ENCODE data around the gene SLC17A1. TPM values are rescaled to one million over a fixed set of nuclear protein-coding genes. Genes with fewer than 3 reads are reported as not detected.

Gene SLC17A1
- total and polyA plus RNA-seq, 2 of the 13 experiments (the other 11 are each of a cell fraction or from before 2014, with no cell fraction given): 0.09 to 2.1 TPM

DNA sequence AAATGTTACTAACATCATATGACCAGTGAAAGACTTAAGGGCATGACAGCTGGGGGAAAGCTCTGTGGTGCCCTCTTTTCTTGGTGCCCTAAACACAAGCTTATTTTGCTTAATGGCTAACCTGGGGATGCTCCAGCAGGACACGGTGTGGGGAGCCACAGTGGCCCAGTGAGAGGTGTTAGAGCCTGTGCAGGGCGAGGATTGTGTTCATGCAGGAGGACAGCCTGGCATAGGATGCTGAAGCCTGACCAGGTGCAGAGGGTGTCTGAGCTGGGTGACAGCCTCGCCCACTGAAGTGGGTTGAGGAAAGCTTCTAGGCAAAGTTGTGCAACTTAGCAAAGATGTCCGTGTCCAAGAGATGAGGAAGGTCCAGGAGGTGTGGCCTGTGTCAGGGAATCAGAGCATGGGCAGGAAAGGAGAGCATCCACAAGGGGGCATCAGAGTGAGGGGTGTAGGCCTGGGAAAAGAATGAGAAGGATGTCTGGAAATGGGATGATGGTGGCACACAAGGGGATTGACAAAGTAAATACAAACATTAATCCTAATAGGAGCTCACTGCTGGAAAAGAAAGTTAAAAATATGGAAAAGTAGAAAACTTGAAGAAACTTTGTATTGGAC, 43.4 kb downstream of the SLC17A1 start (continued):
- TF ChIP-seq, protein P1, sequence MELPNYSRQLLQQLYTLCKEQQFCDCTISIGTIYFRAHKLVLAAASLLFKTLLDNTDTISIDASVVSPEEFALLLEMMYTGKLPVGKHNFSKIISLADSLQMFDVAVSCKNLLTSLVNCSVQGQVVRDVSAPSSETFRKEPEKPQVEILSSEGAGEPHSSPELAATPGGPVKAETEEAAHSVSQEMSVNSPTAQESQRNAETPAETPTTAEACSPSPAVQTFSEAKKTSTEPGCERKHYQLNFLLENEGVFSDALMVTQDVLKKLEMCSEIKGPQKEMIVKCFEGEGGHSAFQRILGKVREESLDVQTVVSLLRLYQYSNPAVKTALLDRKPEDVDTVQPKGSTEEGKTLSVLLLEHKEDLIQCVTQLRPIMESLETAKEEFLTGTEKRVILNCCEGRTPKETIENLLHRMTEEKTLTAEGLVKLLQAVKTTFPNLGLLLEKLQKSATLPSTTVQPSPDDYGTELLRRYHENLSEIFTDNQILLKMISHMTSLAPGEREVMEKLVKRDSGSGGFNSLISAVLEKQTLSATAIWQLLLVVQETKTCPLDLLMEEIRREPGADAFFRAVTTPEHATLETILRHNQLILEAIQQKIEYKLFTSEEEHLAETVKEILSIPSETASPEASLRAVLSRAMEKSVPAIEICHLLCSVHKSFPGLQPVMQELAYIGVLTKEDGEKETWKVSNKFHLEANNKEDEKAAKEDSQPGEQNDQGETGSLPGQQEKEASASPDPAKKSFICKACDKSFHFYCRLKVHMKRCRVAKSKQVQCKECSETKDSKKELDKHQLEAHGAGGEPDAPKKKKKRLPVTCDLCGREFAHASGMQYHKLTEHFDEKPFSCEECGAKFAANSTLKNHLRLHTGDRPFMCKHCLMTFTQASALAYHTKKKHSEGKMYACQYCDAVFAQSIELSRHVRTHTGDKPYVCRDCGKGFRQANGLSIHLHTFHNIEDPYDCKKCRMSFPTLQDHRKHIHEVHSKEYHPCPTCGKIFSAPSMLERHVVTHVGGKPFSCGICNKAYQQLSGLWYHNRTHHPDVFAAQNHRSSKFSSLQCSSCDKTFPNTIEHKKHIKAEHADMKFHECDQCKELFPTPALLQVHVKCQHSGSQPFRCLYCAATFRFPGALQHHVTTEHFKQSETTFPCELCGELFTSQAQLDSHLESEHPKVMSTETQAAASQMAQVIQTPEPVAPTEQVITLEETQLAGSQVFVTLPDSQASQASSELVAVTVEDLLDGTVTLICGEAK (IDR thresholded peaks at IDR 0.05): no peak
- TF ChIP-seq, protein P1 (CRISPR knock-in tag; IDR thresholded peaks at IDR 0.05): no peak
- TF ChIP-seq ETV5 (CRISPR knock-in tag; IDR thresholded peaks at IDR 0.05; ENCODE audit: borderline replicate concordance): peak; percentile 29; the same call in 1 of the 2 replicates
- TF ChIP-seq, protein P2, sequence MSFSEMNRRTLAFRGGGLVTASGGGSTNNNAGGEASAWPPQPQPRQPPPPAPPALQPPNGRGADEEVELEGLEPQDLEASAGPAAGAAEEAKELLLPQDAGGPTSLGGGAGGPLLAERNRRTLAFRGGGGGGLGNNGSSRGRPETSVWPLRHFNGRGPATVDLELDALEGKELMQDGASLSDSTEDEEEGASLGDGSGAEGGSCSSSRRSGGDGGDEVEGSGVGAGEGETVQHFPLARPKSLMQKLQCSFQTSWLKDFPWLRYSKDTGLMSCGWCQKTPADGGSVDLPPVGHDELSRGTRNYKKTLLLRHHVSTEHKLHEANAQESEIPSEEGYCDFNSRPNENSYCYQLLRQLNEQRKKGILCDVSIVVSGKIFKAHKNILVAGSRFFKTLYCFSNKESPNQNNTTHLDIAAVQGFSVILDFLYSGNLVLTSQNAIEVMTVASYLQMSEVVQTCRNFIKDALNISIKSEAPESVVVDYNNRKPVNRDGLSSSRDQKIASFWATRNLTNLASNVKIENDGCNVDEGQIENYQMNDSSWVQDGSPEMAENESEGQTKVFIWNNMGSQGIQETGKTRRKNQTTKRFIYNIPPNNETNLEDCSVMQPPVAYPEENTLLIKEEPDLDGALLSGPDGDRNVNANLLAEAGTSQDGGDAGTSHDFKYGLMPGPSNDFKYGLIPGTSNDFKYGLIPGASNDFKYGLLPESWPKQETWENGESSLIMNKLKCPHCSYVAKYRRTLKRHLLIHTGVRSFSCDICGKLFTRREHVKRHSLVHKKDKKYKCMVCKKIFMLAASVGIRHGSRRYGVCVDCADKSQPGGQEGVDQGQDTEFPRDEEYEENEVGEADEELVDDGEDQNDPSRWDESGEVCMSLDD (CRISPR knock-in tag; IDR thresholded peaks at IDR 0.05; ENCODE audit: borderline replicate concordance): no peak
- no peak for TF ChIP-seq NR2F6 (IDR thresholded peaks at IDR 0.05)
- TF ChIP-seq NR2F6 (CRISPR knock-in tag; IDR thresholded peaks at IDR 0.05): 0 out of 2 replicates have a peak, but pooled peaks have one; percentile 18
- no peak for TF ChIP-seq PHB2 (IDR thresholded peaks at IDR 0.05; ENCODE audit: partially characterized antibody)
- TF ChIP-seq RELA (CRISPR knock-in tag; IDR thresholded peaks at IDR 0.05): no peak
- no peak for TF ChIP-seq LCORL (IDR thresholded peaks at IDR 0.05)
- TF ChIP-seq LCORL (CRISPR knock-in tag; IDR thresholded peaks at IDR 0.05): 0 out of 2 replicates have a peak, but pooled peaks have one; percentile 24
- TF ChIP-seq YY1 (IDR thresholded peaks at IDR 0.05; ENCODE audit: insufficient read depth, insufficient replicate concordance, low read depth, low read length): peak; percentile 11
- TF ChIP-seq STAG1 (CRISPR knock-in tag; IDR thresholded peaks at IDR 0.05): peak; percentile 88
- TF ChIP-seq XRCC5 (optimal IDR thresholded peaks at IDR 0.05; ENCODE audit: low read length): peak; percentile 60
- no peak for TF ChIP-seq TCF12 (IDR thresholded peaks at IDR 0.05)
- no peak for TF ChIP-seq TCF12 (CRISPR knock-in tag; IDR thresholded peaks at IDR 0.05)
- peak; percentile 52; the same call in 1 of the 2 replicates for TF ChIP-seq ZNF607 (CRISPR knock-in tag; IDR thresholded peaks at IDR 0.05; ENCODE audit: borderline replicate concordance)
- TF ChIP-seq SMAD3 (CRISPR knock-in tag; IDR thresholded peaks at IDR 0.05): 0 out of 2 replicates have a peak, but pooled peaks have one; percentile 46
- peak; percentile 34; the same call in 1 of the 2 replicates for TF ChIP-seq CBX5 (CRISPR knock-in tag; IDR thresholded peaks at IDR 0.05; ENCODE audit: borderline replicate concordance)
- 0 out of 2 replicates have a peak, but pooled peaks have one; percentile 15 for TF ChIP-seq SP2 (CRISPR knock-in tag; IDR thresholded peaks at IDR 0.05)
- TF ChIP-seq ZNF644 (CRISPR knock-in tag; IDR thresholded peaks at IDR 0.05; ENCODE audit: low read depth): 0 out of 2 replicates have a peak, but pooled peaks have one; percentile 20
- TF ChIP-seq ZFX (CRISPR knock-in tag; IDR thresholded peaks at IDR 0.05; ENCODE audit: low read depth): peak; percentile 22; the same call in 1 of the 2 replicates

Measured in HepG2 (cell line).